ENCODE measurements around the gene PRKCE. TPM values are rescaled to one million over a fixed set of nuclear protein-coding genes. Genes with fewer than 3 reads are reported as not detected.

The PRKCE gene
- total RNA-seq, 1 donor from 2014 or later: 24.2 TPM

GRCh38 chr2:46050489-46050888 is 399.0 kb downstream of the PRKCE start:
- TF ChIP-seq CTCF (IDR thresholded peaks at IDR 0.05; ENCODE audit: unreplicated experiment): peak; percentile 46
- no peak for DNase-seq (ENCODE audit: low spot score)
- H3K4me3 Mint-ChIP-seq (ENCODE audit: unreplicated experiment): no peak overlapping the region
- H3K36me3 Mint-ChIP-seq (ENCODE audit: low read depth, unreplicated experiment): peaks cover 20% of the 10 kb centered on the region
- peaks cover 2% of the 10 kb centered on the region for H3K27me3 Mint-ChIP-seq (ENCODE audit: unreplicated experiment)
- peaks cover 33% of the 10 kb centered on the region for H3K4me1 Mint-ChIP-seq (ENCODE audit: unreplicated experiment)
- H3K9me3 Mint-ChIP-seq (ENCODE audit: unreplicated experiment): no peaks in the 10 kb centered on the region
- H3K27ac Mint-ChIP-seq (ENCODE audit: unreplicated experiment): no peak overlapping the region

- H3K27ac Mint-ChIP-seq (ENCODE audit: unreplicated experiment): no peak overlapping the region
- peaks cover 2% of the 10 kb centered on the region for H3K27me3 Mint-ChIP-seq (ENCODE audit: unreplicated experiment)
- TF ChIP-seq CTCF (IDR thresholded peaks at IDR 0.05; ENCODE audit: unreplicated experiment): no peak
- no peaks in the 10 kb centered on the region for H3K9me3 Mint-ChIP-seq (ENCODE audit: unreplicated experiment)
- peaks cover 22% of the 10 kb centered on the region for H3K36me3 Mint-ChIP-seq (ENCODE audit: low read depth, unreplicated experiment)
- DNase-seq (ENCODE audit: low spot score): no peak
- H3K4me3 Mint-ChIP-seq (ENCODE audit: unreplicated experiment): no peak overlapping the region
- peaks cover 27% of the 10 kb centered on the region for H3K4me1 Mint-ChIP-seq (ENCODE audit: unreplicated experiment)
These were observed 399.6 kb downstream of the PRKCE start for GRCh38 chr2:46051085-46051484.

- Mint-ChIP-seq H3K4me1 (ENCODE audit: unreplicated experiment) (peaks cover 13% of the 10 kb centered on the region), H3K4me3 (ENCODE audit: unreplicated experiment) (no peak overlapping the region), H3K27me3 (ENCODE audit: unreplicated experiment) (no peaks in the 10 kb centered on the region), H3K36me3 (ENCODE audit: low read depth, unreplicated experiment) (peaks cover 21% of the 10 kb centered on the region), H3K27ac (ENCODE audit: unreplicated experiment) (no peak overlapping the region), H3K9me3 (ENCODE audit: unreplicated experiment) (no peaks in the 10 kb centered on the region)
- no peak for DNase-seq (ENCODE audit: low spot score)
- TF ChIP-seq CTCF (IDR thresholded peaks at IDR 0.05; ENCODE audit: unreplicated experiment): no peak
These were observed 402.1 kb downstream of the PRKCE start for GRCh38 chr2:46053564-46053963.

GRCh38 chr2:46056541-46056940 is 405.1 kb downstream of the PRKCE start:
- H3K27ac Mint-ChIP-seq (ENCODE audit: unreplicated experiment): no peak overlapping the region
- peaks cover 18% of the 10 kb centered on the region for H3K36me3 Mint-ChIP-seq (ENCODE audit: low read depth, unreplicated experiment)
- no peaks in the 10 kb centered on the region for H3K9me3 Mint-ChIP-seq (ENCODE audit: unreplicated experiment)
- no peaks in the 10 kb centered on the region for H3K27me3 Mint-ChIP-seq (ENCODE audit: unreplicated experiment)
- TF ChIP-seq CTCF (IDR thresholded peaks at IDR 0.05; ENCODE audit: unreplicated experiment): no peak
- no peak for DNase-seq (ENCODE audit: low spot score)
- H3K4me3 Mint-ChIP-seq (ENCODE audit: unreplicated experiment): no peak overlapping the region
- no peaks in the 10 kb centered on the region for H3K4me1 Mint-ChIP-seq (ENCODE audit: unreplicated experiment)

- DNase-seq (ENCODE audit: low spot score): no peak
- Mint-ChIP-seq H3K9me3 (ENCODE audit: unreplicated experiment) (no peaks in the 10 kb centered on the region), H3K4me3 (ENCODE audit: unreplicated experiment) (no peak overlapping the region), H3K27me3 (ENCODE audit: unreplicated experiment) (no peaks in the 10 kb centered on the region), H3K4me1 (ENCODE audit: unreplicated experiment) (peaks cover 4% of the 10 kb centered on the region), H3K27ac (ENCODE audit: unreplicated experiment) (no peak overlapping the region), H3K36me3 (ENCODE audit: low read depth, unreplicated experiment) (peaks cover 14% of the 10 kb centered on the region)
- no peak for TF ChIP-seq CTCF (IDR thresholded peaks at IDR 0.05; ENCODE audit: unreplicated experiment)
These were observed 406.7 kb downstream of the PRKCE start for GRCh38 chr2:46058140-46058539.

Measured in endothelial cell (in vitro differentiated cells).